Measurements from ENCODE around the gene CARMIL1. TPM values are rescaled to one million over a fixed set of nuclear protein-coding genes. Genes with fewer than 3 reads are reported as not detected.

CARMIL1 gene
- total RNA-seq, 1 experiment from 2014 or later, result 23.6 TPM

- H3K4me1 ChIP-seq (ENCODE audit: insufficient read depth, low read length), result peaks cover 1% of the 10 kb centered on the region; the same call in 1 of the 2 replicates
- peaks cover 5% of the 10 kb centered on the region for H3K9me3 ChIP-seq (ENCODE audit: control insufficient read depth, low read depth, low read length)
- H3K27me3 ChIP-seq (ENCODE audit: insufficient read depth, low read length), result no peaks in the 10 kb centered on the region
- no CpG with 5 or more reads among the region's 5 CpGs for WGBS (ENCODE audit: extremely low coverage, insufficient read length, low lambda C conversion rate)
- no peak overlapping the region for H2BK15ac ChIP-seq (ENCODE audit: low read depth, low read length)
- no peak for TF ChIP-seq CTCF (conservative IDR thresholded peaks at IDR 0.05)
- peaks cover 2% of the 10 kb centered on the region; the same call in 1 of the 2 replicates for H3K79me2 ChIP-seq (ENCODE audit: insufficient read depth, low read length)
- no peaks in the 10 kb centered on the region for H3K23me2 ChIP-seq (ENCODE audit: insufficient read length, low read depth, low read length, poor library complexity, severe bottlenecking)
- no peak overlapping the region for H2AK5ac ChIP-seq (ENCODE audit: insufficient read length, low read length)
- H2BK120ac ChIP-seq (ENCODE audit: low read depth, low read length, poor library complexity, severe bottlenecking), result no peak overlapping the region
- no peak overlapping the region for H3T11ph ChIP-seq (ENCODE audit: low read length)
- Mint-ChIP-seq H3K4me3 (no peak overlapping the region; a peak in 1 of 5 replicates), H3K27me3 (ENCODE audit: low read depth) (no peaks in the 10 kb centered on the region), H3K9me3 (peaks cover 12 to 19% of the 10 kb centered on the region in 2 experiments), H3K27ac (no peak overlapping the region), H3K36me3 (ENCODE audit: insufficient read depth in 1 of 3, low read depth in 3 of 3) (peaks cover 17 to 21% (median 20%) of the 10 kb centered on the region in 3 experiments), H3K4me1 (peaks cover 46 to 55% of the 10 kb centered on the region in 2 experiments)
- no peak overlapping the region for H3K4me2 ChIP-seq (ENCODE audit: insufficient read depth, insufficient read length, low read length)
- no peak overlapping the region for H3K18ac ChIP-seq (ENCODE audit: insufficient read length, low read depth, low read length)
- H2BK5ac ChIP-seq (ENCODE audit: insufficient read length, low read length), result no peak overlapping the region
- no peak overlapping the region for H4K8ac ChIP-seq (replicated peaks; ENCODE audit: insufficient read length, low read depth, low read length)
- H3K14ac ChIP-seq (ENCODE audit: insufficient read depth, low read length), result no peak overlapping the region
- H3K9ac ChIP-seq (ENCODE audit: extremely low read depth, insufficient read length, low read length), result no peak overlapping the region
- H3K23ac ChIP-seq (ENCODE audit: insufficient read length, low read depth, low read length), result no peak overlapping the region
- H2BK12ac ChIP-seq (ENCODE audit: insufficient read length, low read depth, low read length), result no peak overlapping the region
- peaks cover 3% of the 10 kb centered on the region for H3K79me1 ChIP-seq (ENCODE audit: insufficient read depth, low read depth, low read length, poor library complexity, severe bottlenecking)
- no peak overlapping the region for H2BK20ac ChIP-seq (ENCODE audit: low read depth, low read length, poor library complexity, severe bottlenecking)
- no peak overlapping the region for H3K4ac ChIP-seq (ENCODE audit: low read depth, low read length)
- DNase-seq, result no peak
- H3K56ac ChIP-seq (ENCODE audit: insufficient read length, low read depth, low read length), result no peak overlapping the region
- no peak overlapping the region for H3K27ac ChIP-seq (ENCODE audit: insufficient read length, low read depth, low read length)
- no peak overlapping the region for H4K5ac ChIP-seq (ENCODE audit: insufficient read length, low read depth, low read length)
- H2AFZ ChIP-seq (ENCODE audit: low read length), result no peak overlapping the region
- no peaks in the 10 kb centered on the region for H4K20me1 ChIP-seq (ENCODE audit: control insufficient read depth, insufficient read depth, insufficient read length)
- H4K91ac ChIP-seq (ENCODE audit: insufficient read length, low read depth, low read length), result no peak overlapping the region
These were observed 139.4 kb downstream of the CARMIL1 start for GRCh38 chr6:25418454-25419052.

Measured in H9 (cell line).